NCI-H187 treated with DMSO at 0.1 percent for 48 hours (cell line): ENCODE results near the gene CPT2.
A peak's percentile ranks its signal among the peaks of the same experiment; 100 is the strongest.

Experiments
- DNase-seq: peaks from one replicate; lab custom pipeline; 2025; lab: John Stamatoyannopoulos, UW

CPT2 gene

GRCh38 chr1:53219711-53220110 lies 23.1 kb downstream of the CPT2 start:
- no peak for DNase-seq

DNA sequence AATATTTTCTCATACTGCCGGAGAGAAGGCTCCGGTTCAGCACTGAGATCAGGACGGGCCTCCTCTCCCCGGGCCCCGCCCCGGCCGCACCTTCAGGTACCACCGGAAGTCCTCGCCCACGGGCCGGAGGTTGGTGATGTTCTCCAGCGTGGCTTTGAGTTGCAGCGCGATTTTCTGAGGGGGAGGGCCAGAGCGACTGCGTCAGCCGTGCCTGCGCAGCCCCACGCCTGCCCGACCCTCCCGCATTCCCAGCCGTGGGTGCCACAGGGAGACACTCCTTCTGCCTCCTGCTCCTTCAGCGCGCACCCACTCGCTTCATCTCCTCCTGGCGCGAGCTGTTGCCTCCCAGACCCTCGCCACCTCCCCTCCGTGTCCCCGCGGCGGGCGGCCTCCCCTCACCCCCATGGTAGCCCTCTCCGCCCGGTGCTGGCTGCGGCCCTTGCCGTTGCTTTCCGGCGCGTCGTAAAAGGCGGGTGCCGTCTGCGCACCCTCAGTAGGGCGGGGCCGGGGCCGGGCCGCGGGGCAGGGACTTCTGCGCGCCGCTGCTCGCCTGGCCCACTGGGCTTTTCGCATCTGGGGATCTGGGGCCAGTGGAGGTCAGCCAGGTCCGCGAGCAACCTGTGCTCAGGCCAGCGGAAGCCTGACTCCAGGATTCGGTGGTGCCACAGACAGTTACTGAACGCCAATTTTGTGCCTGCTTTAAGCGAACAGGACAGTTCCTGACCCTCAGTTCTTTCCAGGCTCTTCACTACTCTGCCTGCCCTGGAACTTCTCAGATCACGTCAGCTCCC lies 23.7 kb downstream of the CPT2 start, which contains the start of gene CZIB:
Gene CZIB (minus strand): TSS at position 464 of the 791 bp plus-strand sequence. CDS start 59 bp downstream, at position 405.
- peak; percentile 80 for DNase-seq

DNA sequence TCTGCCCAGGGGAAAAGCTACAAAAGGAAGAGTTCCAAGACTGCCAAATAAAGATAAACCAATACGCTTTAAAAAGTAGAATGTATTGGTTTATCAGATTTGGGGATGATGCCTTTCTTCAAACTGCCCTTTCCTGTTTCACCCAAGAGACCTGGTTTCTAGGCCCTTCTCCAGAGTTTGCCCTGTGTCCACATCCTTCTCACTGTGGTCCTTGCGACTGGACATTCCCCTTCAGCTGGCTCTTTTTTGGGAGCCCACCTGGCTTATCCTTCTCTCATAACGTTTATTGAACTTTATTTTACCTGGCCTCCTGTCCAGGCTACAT lies 24.3 kb downstream of the CPT2 start:
- no peak for DNase-seq

- no peak for DNase-seq
These were observed 41.0 kb downstream of the CPT2 start for GRCh38 chr1:53237638-53238037.

- peak; percentile 54 for DNase-seq
These were observed 41.9 kb downstream of the CPT2 start, which contains the start of gene MAGOH for GRCh38 chr1:53238197-53239155. MAGOH (minus strand) TSS chr1:53238518; CDS start chr1:53238448, 70 bp downstream.

DNA sequence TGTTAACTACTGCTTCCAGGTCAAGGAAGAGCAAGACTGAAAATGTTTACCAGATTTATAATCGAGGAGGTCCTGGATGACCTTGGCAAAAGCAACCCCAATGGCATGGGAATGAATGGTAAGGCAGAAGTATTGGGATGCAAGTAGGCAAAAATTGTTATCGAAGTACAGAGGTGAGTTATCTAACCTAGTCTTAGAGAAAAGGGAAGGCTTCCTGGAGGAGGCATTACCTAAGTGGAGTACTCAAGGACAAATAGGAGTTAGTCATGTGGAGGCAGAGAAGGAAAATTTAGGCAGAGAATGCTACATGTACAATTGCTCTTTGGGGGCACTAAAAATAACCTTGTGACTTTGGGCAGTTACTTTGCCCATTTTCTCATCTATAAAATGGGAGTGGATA lies 45.2 kb downstream of the CPT2 start:
- DNase-seq: no peak

DNA sequence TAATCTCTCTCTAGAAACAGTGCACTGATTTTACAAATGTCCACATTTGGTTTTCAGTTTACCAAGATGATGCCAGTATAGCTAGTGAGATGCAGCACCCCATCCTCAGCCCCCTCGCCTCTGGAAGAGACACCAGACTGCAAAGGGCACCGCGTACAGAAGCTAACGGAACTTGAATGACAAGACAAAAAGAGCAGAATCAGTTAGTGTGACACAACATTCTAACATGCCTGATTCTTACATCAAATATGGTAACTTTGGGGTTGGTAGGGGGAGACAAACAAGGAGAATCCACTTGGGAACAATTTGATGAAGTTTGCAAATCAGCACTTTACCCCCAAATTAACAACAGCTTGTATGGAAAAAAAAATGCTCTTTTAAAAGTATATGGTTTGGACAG lies 45.8 kb downstream of the CPT2 start:
- no peak for DNase-seq

- DNase-seq: no peak
These were observed 47.5 kb downstream of the CPT2 start for GRCh38 chr1:53244141-53244540.

DNA sequence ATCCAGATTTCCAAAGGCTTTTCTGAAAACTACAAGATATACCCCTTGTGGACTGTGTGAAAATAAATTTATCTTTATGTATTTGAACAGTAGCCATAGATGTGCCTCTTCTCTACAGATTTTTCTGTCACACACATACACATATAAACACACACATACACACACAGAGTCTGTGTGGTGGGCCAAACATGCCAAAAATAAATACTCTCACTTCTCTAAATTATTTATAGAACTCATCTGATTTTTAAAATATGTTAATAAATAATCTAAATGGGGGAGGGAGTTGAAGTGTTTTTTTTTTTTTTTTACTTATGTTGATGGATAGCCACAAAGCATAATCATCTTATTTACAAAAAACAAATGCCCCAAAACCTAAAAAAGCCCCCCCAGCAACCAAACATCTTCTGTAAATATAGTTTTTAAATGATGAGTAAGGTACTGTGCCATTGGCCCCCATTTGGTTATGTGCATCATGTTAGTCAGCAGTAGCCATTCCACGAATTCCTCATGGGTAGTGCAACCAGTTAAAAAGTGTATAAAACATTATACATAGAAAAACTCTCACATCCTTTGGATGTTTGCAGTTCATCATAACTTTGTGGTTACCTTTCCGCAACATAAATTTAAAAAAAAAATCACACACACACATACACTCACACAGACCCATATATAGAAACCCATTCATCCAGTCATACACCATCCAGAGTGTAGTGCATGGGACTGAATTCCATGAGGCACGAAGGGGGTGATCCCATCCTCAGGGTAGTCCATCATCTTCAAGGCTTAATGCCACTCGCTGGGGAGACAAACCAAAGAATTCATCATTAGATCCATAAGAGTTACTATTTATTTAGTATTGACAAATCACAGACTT lies 49.9 kb downstream of the CPT2 start:
- no peak for DNase-seq

DNA sequence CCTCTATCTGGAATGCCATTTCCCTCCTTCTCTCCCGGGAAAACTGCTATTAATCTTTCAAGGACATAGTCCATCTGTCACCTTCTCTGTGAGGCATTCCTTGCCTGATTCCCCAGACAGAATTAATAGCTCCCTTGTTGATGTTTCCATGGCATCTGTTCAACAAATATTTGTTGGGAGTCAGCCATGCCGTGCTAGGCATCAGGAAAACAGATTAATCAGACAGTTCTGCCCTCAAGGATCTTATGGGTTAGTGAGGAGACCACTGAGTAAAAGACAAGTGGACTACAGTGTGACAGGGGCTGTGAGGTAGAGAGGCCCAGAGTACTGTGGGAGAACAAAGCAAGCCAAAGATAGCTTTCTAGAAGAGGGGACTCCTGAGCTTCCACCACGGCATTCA lies 53.1 kb downstream of the CPT2 start:
- no peak for DNase-seq

DNA sequence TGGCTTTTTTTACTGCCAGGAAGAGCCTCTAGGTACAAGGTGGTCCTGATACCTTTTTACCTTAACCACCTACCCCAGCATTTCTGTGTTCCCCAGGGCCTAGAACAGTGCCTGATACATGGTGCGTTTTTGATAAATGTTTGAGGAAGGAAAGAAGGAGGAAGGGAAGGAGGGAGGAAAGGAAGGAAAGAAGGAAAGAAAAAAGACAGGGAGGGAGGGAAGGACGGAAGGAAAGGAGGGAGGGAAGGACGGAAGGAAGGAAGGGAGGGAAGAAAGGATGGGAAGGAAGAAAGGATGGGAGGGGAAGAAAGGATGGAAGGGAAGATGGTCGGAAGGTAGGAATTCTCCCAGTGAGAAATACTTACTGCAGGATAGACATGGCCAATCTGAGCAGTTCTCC lies 53.7 kb downstream of the CPT2 start:
- no peak for DNase-seq

DNA sequence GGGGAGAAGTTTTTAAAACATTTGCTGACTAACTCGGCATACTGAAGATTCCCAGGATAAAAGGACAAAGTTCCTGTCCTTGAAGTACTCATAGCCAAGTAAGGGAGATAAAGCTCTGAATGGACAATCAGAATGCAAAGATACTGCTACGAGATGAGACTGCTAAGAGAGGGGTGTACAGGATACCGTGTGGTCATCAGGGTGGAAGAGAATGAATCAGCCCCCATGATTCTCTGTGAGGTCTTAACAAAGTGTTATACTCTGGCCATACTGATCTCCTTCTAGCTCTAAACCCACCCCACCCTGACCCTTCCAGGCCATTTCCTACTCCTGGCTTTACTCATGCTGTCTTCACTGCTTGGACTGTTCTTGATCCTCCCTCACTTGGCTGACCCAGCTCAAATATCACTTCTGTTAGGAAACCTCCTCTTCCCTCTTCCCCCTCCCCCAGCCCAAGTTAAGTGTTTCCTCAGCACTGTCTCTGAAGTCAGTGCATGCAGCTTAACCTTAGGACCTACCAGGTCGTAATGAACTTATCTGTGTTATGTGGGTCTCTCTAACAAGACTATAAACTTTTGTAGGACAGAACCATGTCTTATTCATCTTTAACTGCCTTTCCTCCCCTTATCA lies 57.5 kb downstream of the CPT2 start:
- no peak for DNase-seq

DNA sequence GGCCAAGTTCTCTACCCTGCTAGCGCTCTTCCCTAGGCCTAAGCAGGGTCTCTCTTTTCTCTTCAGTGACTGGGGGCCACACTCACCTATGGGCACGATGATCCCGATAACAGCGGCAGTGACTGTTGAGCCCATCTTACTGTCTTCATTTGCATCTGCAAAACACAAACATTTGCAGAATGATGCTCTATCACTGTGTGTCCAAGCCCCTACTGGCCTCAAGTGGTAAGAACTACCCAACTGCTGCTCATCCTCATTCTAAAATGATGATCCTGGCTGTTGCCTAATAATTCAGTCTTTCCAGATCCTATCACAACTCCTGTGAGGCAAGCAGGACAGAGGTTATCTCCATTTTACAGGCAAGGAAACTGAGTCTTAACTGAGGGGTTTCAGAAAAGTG lies 58.4 kb downstream of the CPT2 start:
- no peak for DNase-seq

DNA sequence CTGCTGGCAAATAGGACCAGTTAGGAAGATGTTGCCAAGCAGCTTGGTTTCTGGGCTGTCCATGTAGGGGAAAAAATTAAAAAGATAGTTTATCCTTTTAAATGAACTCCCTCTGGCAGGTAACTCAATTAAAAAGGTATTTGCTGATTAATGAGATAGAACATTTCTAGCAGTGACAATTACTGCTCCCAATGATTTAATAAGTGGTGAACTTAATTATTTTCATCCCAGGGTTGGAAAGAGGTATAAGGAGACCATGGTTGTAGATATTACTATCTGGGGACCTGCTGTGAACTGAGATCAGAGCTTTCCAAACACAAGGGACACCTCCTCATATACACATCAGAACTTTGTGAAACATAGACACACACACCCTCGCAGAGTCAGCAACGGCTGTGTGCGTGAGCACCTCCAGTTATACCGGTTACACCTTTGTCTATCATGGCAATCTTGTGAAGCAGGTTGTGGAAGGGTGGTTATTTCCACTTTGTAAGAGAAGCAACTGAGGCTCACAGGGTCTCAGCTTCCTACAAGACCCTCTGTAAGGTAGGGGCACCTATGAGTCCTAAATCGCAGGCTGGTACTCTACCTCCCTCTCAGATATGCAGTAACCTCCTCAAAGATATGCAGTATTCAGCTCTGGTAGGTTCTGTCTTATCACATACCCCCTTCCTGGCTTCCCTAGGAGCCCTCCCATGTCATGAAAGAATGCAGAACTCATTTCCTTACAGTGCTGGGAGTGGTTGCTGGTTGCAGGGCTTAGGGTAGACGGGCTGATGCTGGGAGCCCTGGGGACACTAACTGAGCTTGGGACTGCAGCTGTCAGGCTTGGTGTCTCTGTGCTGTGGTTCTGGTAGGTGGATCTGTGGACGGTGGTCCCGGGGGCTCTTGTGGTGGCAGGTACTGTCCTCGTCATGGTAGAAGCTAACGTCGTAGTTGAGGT lies 60.2 kb downstream of the CPT2 start:
- DNase-seq: no peak

DNA sequence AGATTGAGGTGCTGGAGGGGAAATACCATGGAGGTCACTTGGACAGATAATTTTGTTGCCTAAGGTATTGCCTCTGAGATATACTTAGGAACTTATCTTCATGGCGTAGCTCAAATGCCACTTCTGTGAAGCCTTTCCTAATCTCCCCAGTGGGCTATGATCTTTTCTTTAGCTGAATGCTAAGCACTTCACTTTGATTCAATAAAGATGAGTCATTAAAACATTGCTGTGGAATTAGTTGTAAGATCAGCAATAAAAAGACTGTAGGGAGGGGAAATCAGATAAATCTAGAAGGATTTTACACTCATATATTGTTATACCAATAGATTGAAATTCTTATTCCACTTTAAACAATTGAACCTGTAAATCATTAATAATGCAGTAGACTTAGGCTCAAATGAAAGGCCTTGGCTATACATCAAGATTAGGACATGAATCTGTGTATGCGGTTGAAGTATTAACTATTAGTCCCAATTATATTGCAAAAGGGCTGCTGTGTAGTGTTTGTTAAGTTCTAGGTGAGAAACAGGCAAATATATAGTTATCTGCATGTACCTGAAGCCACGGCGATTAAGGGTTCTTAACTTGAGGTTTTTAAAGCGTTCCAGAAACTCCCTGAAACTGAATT lies 60.9 kb downstream of the CPT2 start:
- no peak for DNase-seq

- no peak for DNase-seq
These were observed 61.6 kb downstream of the CPT2 start for GRCh38 chr1:53258216-53258615.

- no peak for DNase-seq
These were observed 63.3 kb downstream of the CPT2 start for GRCh38 chr1:53259932-53260331.

DNA sequence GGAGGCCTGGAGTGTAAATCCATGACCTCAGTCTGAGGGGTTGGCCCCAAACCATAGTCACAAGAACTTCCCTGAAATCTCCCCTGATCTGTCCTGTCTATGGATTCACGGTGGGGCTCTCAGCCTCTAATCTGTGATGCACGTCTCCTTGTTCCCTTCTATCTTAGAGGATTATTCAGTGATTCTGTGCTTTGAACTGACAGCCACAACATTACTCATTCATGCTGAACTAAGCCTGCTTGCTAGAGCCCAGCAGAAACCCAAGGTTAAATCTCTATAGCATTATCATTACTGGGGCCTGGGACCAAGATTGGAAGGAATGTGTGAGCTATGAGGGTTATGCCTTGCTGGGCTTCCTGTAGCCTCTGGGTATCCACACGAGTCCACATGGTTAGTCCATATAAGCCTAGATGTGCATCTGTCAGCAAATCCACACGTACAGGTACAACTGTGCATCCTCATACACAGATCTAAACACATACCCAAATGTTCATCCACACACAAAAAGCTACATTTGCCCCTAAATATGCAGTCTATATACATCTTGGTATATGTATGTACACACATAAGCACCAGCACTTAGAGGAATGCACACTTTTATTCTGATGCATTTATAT lies 64.1 kb downstream of the CPT2 start:
- DNase-seq: no peak

GRCh38 chr1:53262000-53262399 lies 65.4 kb downstream of the CPT2 start:
- DNase-seq: no peak
